Daoy (cell line): ENCODE results near the gene ARTN. TPM values are rescaled to one million over a fixed set of nuclear protein-coding genes. Genes with fewer than 3 reads are reported as not detected.

Source experiments
- DNase-seq: peaks from one replicate; pipeline ENCODE4 v3.0.0-alpha.2; 2015; ENCODE audit warnings: low read depth
- total RNA-seq: library from RNA; depleted of rRNA; stranded (reverse); fragments of >200 nt; shearing (Covaris generic); gene quantifications from 2 replicates; pipeline ENCODE4 v1.2.3, GENCODE V29; 2014; rRNA removed

Gene ARTN, protein sequence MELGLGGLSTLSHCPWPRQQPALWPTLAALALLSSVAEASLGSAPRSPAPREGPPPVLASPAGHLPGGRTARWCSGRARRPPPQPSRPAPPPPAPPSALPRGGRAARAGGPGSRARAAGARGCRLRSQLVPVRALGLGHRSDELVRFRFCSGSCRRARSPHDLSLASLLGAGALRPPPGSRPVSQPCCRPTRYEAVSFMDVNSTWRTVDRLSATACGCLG
- 0.91 and 2.5 TPM in 2 replicates for total RNA-seq

DNA sequence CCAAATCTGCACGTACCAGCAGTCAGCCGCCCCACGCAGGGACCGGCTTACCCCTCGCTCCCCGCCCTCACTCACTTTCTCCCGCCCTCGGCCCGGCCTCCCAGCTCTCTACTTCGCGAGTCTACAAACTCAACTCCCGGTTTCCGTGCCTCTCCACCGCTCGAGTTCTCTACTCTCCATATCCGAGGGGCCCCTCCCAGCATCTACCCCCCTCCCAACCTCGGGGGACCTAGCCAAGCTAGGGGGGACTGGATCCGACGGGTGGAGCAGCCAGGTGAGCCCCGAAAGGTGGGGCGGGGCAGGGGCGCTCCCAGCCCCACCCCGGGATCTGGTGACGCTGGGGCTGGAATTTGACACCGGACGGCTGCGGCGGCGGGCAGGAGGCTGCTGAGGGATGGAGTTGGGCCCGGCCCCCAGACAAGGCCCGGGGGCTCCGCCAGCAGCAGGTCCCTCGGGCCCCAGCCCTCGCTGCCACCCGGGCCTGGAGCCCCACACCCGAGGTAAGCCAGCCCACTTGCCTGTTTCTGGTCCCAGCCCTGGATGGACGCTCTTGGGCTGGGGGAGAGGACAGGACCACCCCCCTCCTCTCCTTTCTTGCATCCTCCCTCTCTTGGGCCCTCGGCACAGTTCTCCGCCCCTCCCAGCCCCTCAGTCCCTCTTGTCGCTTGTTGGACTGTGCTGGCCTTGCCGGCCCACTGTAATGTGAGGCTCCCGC, at the start of gene ARTN:
Gene ARTN (plus strand): TSS at position 416 of the 715 bp plus-strand sequence. CDS start 1,856 bp downstream, outside the sequence.
- DNase-seq = peak; percentile 67

DNA sequence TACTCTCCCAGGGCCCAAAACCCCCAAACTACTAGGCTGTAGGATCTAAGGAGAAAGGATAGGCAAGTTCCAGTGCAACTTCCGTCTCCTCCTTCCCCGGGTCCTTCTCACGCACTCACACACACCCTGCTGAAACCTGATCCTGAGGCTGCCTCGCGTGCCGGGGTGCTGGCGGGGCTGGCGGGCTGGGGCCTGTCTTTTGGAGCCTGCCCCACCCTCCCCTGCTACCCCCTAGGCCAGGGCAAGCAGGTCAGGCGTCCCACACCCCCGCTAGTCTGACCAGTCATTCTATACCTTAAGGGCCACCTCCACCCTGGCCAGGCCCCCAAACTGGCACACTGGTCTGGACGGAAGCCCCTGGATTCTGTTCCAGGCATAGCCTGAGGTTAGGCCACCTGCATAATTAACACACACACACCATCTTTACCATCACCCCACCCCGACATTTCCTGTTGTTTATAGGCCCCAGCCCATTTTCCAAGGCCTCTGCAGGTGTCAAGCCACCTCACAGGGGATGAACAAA, 48.3 kb upstream of the ARTN start:
- DNase-seq = no peak

DNA sequence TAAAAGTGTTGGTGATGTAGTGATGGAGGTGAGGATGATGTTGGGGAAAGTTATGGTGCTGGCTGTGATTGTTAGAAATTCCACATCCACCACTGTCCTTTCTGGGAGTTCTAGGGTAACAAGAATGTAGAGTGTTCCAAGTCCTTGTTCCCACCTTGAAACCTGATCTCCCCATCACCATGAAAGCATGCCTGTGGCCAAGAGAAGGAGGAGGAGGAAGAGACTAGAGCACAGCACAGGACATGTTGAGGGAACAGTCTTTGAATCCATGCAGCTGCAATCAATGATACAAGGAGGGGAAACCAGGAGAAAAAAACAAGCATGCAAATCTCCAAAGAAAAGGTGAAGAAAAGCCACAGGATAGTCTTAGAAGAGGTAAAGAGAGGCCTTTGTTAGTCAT, 45.9 kb upstream of the ARTN start:
- DNase-seq = no peak

DNA sequence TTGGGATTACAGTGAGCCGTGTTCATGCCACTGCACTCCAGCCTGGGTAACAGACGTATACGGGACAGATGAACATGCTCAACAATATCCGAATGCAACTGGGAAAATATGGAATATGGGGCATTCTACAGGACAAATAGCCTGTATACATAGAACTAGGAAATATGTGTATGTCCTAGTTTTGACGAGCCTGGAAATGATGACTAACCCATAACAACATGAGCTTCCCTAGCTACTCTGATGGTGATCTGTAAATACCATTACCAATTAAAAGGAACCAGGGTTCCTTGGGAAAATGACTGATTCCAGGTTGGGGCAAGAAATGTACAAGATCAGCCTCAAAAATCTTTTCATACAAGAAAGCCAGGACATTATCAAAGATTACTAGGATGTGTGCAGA, 42.8 kb upstream of the ARTN start:
- no peak for DNase-seq

DNA sequence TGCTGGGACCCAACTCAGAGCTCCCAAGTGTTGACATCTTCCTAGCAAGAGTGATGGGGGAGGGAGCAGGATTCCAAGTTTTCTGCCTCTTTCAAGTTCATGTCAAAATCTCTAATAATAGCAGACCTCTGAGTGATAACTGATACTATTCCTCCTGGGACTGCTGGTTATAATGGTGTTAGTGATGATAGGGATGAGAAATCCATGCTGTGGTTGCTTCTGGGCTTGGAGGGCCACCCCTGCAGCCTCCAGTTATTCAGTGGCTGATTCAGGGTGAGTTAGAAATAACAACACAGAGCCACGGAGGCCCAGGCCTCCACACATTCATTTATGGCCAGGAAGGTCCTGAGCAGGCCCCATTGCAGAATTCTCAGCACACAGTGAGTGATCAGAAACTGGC, 40.6 kb upstream of the ARTN start:
- no peak for DNase-seq

DNA sequence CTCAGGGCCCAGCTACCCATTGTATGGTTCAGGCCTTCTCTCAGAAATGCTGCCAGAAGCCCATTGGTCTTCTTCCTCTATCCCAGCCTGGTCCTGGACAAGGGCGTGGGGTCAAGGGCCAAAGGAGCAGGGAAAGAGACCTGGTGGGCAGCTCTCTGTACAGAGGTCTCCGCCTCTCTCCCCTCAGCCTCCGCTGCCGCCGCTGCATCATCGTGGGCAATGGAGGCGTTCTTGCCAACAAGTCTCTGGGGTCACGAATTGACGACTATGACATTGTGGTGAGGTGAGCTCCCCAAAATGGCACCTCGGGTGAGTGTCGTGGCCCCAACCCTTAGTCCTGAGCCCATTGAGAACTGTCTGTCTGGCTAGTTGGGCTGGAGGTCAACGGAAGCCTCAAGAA, 34.6 kb upstream of the ARTN start:
- no peak for DNase-seq

DNA sequence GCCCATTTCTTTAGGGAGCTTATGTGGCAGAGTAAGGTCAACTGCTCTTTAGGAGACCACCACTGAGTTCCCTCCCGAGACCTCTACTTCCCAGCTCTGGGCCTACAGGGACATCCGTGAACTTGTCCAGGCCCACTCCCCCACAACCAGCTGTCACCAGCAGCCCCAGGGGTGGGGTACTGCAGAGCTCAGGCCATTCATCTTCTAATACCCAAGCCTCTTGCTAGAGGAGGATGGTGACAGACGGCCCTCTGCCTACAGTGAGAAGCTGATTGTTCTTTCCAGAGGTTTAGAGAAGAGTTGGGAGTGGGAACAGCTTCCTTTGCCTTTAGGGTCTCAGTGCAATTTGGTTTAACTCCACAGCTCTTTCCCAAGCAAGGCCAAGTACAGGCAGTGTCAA, 33.2 kb upstream of the ARTN start:
- DNase-seq = no peak

DNA sequence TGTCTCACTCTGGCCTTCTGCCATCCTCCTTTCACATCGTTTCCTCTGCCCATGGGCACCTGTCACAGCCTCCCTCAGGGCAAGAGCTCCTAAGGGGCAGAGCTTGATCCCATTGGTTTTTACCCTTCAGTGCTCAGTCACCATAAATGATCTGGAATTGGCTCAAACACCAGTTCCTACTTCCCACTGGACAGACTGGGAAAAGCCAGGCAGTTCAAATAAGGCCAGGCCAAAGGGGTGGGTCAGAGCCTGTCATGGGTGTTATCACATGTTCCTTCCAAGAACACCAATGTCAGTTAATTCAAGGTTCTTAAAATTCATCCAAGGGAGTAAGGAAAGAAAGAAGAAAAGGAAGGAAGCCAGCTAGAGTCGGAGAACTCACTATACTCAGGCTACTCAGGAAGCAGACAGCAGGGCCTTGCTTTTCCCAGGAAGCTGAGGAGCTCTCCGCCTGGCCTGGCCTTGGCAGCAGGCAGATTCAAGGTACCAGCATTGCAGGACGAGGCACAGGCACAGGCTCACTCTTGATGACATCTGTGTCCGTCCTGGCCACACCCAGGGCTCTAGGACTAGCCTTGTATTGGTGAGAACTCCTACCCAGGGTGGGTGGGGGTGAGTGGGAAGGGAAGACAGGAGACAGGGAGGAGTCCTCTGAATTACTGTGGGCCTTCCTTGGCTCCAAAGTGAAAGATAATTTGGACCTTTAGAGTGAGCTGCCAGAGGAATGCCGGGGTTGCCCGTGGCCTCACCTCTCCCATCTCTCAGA, 32.2 kb upstream of the ARTN start:
- no peak for DNase-seq

DNA sequence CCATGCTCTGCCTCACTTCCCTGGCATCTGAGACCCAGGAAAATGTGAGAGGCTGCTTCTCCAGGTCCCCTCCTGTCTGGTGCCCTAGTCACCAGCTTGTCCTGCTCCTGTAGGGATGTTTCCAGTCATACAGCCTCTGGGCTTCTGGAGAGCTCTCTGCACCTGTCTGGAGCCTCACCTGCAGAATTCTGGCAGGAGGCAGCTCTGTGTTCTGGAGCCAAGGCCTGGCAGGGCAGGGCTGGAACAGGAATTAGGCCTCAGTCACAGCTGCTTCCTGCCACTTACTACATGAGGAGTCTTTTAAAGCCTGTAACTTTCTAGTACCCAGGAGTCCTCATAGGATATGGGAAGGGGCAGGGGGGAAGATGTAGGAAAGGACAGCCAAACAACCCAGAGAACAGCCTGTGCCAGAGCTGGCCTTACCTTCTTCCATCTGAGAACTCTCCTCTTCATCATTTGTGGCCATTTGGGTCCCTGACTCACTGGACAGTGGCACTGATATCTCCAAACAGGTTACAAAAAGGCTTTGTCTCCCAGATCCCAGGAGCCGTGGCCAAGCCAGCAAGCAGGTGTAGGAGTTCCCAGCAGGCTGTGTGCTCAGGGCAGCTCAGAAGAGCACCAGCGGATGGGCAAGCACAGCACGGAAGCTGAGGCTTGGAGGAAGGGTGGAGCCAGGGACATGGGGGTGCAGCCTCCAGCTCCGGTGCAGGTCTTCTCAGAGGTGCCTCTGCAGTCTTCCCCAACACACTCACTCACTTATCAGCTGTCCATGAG, 31.4 kb upstream of the ARTN start:
- DNase-seq = no peak

DNA sequence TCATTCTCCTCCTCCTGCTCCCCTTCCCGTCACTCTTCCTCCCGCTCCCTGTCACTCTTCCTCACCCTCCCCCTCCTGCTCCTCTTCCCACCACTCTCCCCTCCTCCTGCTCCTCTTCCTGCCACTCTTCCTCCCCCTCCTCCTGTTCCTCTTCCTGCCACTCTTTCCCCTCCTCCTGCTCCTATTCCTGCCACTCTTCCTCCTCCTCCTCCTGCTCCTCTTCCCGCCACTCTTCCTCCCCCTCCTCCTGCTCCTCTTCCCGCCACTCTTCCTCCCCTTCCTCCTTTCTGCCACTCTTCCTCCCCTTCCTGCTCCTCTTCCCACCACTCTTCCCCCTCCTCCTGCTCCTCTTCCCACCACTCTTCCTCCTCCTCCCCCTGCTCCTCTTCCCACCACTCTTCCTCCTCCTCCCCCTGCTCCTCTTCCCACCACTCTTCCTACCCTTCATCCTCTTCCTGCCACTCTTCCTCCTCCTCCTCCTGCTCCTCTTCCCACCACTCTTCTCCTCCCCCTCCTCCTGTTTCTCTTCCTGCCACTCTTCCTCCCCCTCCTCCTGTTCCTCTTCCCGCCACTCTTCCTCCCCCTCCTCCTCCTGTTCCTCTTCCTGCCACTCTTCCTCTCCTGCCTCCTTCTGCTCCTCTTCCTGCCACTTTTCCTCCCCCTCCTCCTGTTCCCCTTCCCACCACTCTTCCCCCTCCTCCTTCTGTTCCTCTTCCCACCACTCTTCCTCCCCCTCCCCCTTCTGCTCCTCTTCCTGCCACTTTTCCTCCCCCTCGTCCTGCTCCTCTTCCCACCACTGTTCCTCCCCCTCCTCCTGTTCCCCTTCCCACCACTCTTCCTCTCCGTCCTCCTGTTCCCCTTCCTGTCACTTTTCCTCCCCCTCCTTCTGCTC, 28.7 kb upstream of the ARTN start:
- no peak for DNase-seq

DNA sequence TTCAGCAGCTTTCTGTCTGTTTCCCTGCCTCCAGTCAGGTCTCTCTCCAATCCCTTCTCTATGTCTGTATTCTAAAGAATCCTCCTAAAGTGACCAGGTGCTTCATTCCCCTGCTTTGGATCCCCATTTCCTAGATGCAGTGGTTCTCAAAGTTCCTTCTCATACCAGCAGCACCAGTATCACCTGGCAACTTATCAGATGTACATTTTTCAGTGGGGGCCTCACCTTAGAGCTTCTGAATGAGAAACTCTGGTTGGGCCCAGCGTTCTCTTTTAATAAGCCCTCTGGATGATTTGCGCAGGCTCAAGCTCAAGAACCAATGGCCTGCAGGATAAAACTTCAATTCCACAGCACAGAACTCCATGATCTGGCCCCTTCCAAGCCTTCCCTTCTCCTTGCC, 25.4 kb upstream of the ARTN start:
- no peak for DNase-seq

DNA sequence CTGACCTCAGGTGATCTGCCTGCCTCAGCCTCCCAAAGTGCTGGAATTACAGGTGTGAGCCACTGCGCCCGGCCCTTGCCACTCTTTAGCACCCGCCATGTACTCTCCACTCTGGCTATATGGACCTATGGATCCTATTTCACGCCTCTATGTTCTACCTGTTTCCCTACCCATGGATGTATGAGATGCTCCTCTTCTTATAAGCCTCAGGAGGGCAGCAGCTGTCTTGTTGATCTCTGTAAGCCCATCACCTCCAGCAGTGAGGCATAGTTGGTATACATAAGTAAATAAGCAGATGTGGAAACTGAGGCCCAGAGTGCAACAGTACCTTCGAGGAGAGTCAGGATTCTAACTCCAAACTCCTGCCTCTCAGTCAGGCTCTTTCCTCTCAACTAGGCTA, 24.7 kb upstream of the ARTN start:
- no peak for DNase-seq

DNA sequence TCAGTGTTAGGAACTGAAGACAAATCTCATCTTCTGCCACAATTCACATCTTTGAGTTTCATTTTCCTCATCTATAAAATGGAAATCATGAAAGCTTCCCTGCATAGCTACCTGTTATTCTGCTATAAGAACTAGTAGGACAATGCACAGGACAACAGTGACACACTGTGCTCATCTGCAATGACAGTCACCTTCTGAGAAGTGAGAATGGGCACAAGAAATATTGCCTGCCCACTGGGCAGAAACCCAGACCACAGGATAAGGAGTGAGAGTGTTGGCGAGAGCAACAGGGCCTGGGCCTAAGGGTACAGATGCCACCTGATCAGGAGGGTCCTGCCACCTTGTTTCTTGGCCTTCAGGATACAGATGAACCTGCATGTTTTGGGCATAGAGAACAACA, 23.3 kb upstream of the ARTN start:
- DNase-seq = no peak

DNA sequence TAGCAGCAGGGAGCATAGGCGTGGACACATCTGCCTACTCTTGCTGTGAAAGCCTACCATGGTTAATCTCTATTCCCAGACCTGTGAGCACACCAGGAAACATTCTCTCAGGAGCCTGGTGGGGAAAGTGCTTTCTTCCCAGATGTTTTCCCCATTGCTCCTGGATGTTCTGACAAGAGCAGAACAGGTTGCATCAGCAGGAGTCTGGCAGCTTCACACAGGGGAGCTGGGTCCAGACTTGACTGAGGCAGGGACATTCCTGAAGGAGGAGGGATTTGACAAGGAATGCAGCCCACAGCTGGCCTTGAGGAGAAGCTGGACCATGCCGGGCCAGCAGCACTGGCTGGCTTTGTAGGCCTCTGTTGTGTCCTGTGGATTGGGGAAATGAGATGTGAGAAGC, 21.0 kb upstream of the ARTN start:
- DNase-seq = no peak

DNA sequence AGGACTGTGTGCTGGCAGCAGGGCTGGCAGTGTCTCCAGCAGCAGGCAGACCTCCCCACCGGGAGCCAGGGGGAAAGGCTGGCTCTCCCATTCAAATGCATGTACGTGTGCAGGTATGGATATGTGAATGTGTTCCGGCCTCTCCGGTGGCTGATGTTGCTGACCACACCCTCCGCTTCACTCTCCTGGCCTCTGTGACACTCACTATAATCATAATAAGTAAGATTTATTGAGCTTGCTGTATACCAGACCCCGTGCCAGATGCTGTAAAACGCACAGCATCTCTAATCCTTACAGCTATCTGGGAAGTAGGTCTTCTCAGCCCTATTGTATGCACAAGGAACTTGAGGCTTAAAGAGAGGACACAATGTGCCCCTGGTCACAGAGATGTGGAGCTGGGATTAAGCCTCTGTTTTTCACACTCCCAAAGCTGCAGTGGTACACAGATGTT, 20.5 kb upstream of the ARTN start:
- DNase-seq = no peak

DNA sequence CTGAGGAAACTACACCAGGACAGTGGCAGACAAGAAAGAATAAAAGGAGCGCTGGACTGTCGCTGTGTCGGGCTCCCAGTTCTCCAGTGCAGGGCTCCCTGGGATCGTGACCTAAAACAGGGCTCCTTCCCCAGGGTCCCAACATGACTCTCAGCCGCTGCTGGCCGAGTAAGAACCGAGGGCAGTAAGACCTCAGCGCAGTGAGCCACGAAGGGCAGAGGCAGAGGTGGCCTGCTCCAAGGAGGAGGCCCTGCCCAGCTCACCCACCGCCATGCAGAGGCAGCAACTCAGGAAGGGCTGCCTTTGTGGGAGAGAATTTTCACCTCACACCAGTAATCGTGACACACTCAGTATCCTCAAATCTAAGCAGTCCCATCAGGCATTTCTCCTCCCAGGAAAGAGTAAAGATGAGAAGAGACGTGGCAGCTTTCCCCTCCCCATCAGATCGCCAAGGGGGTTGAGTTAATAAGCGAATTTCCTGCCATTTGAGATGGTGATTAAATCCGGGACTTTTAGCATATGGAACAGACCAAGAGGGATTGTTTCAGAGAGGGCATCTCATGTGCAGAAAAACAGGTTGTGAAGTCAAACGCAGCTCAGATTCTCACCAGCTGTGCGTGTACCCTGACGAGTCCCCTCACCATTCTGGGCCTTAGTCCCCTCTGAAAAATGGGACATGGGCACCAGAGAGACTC, 19.8 kb upstream of the ARTN start:
- no peak for DNase-seq

DNA sequence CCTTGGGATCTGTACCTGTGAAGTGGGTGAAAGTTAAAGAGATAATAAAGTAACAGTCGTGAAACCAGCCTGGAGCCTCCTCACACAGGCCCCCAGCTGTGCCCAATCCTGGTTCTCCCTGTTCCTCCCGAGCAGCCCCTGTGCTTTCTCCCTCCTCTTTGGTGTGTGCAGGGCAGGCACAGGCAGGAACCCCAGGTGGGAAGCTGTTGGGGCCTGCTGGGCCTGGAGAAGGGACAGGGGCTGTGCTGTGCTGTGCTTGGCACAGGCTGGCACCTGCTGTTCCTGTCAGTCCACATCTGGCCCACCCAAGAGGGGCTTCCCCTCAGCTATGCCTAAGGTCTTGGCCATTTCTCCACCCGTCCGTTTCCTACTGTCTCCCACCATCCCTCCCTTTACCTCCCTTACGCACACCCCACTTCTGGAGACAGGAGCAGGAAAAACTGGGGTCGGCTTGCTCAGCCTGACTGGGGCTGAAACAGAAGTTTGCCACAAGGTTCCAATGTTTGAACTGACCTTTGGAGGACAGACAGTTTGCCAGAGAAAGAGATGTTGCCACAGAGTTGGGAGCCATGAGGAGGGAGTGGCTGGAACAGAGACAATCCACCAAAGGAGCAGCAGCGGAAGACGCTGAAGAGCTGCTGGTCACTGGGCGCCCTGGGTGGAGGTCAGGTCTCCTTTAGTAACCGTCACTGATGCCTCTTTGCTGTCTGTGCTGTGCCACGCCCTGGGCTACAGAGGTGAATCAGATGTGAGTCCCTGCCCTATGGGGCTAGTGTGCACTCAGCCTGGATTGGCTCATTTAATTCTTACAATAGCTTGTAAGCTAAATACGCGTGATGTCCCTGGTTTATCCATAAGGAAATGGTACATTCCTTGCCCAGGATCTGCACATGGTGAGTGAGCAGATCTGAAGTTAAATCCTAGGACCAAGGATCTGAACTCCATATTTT, 18.8 kb upstream of the ARTN start:
- DNase-seq = no peak

DNA sequence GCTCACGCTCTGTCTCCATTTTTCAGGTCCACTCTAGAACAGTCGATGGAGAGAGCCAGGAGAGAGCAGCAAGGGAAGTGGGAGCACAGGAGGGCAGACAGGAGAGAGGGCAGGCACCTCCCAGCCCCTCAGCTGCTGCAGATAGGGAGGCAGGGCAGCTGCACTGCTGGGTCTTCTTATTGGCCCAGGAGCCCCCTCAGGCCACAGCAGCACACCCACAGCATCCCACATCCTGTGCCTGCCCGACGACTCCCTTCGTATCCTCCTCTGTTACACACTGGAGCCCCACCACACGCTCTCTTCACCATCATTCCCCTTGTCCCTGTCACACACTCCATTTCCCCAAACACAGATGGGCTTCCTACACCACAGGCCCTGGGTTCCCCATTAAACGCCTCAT, 13.7 kb upstream of the ARTN start:
- no peak for DNase-seq

DNA sequence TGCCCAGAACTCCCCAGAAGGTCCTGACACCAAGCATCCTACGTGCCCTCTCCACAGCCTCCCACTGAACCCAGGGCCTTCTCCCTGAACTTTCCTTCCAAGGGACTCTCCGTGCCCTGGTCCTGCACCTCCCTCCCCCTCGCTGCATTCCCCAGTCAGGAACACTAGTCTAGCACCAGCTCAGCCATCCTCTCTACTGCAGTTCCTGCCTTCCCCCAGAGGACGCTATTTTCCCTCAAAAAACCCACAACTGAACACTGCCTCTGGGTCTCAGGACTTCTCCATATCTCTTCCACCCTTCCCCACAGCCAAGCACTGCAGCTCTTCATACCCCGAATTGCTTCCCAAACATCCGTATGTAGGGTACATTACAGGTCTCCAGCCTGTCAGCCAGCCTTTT, 12.6 kb upstream of the ARTN start:
- no peak for DNase-seq
